GM12873 (cell line): ENCODE measurements around the gene GABRR3.
A peak's percentile ranks its signal among the peaks of the same experiment; 100 is the strongest.

Source experiments
- TF ChIP-seq, protein P1 (sequence below): IDR thresholded peaks from 2 replicates; pipeline ENCODE4 v1.5.1; 2012; ENCODE audit warnings: low read depth, mild to moderate bottlenecking, moderate library complexity, low read length, control low read depth; ENCODE audit not compliant: insufficient read depth; ENCODE audit errors: missing control alignments

Gene GABRR3

DNA sequence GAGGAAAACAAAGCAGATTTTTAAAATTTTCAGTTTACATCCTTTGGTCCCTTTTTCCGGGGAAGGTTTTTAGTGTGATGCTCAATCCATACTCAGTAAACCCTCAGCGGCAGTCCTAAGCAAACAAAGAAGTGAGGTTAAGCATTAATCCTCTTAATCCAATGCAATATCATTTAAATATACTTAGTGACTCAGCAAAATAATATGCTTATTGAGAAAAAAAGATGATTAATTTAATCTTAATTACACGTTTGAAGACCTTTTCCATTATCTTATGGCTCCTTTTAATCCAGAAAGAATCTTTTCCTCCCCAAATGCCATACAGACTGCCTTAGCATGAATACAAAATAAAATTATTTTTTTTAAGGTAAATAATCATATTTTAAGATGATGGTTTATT lies at the start of gene GABRR3:
TSS of gene GABRR3 (minus strand) at position 108 of the 400 bp plus-strand sequence. CDS start 328 bp downstream, outside the sequence.
- TF ChIP-seq, protein P1, sequence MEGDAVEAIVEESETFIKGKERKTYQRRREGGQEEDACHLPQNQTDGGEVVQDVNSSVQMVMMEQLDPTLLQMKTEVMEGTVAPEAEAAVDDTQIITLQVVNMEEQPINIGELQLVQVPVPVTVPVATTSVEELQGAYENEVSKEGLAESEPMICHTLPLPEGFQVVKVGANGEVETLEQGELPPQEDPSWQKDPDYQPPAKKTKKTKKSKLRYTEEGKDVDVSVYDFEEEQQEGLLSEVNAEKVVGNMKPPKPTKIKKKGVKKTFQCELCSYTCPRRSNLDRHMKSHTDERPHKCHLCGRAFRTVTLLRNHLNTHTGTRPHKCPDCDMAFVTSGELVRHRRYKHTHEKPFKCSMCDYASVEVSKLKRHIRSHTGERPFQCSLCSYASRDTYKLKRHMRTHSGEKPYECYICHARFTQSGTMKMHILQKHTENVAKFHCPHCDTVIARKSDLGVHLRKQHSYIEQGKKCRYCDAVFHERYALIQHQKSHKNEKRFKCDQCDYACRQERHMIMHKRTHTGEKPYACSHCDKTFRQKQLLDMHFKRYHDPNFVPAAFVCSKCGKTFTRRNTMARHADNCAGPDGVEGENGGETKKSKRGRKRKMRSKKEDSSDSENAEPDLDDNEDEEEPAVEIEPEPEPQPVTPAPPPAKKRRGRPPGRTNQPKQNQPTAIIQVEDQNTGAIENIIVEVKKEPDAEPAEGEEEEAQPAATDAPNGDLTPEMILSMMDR: no peak

DNA sequence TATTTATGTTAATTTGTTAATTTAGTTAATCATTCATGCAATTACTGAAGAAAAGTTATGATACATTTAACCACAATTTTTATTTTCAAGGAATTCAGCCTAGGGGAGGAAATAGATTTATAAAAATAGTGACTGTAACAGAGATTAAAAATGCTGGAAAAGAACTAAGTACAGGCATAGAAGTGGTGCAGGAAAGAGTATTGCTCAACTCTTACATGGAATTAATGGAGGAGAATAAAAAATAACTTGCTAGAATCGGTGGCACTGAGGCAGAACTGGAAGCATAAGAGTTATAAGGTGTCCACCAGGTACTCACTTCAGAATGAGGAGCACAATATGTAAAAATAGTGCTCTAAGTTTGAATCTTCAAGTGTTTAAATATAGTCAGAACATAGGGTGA lies 38.4 kb upstream of the GABRR3 start:
- TF ChIP-seq, protein P1: no peak

DNA sequence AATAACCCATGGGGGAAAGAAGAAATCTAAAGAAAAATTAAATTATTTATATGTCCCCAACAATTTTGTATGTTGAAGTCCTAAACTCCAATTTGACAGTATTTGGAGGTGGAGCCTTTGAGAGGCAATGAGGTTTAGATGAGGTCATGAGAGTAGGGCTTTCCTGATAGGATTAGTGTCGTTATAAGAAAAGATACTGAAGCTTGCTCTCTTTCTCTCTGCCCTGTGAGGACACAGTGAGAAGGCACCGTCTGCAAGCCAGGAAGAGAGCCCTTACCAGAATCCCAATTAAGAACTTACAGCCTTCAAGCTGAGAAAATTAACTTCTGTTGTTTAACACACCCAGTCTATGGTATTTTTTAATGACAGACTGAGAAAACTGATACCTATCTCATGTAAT lies 35.7 kb upstream of the GABRR3 start:
- TF ChIP-seq, protein P1: no peak

DNA sequence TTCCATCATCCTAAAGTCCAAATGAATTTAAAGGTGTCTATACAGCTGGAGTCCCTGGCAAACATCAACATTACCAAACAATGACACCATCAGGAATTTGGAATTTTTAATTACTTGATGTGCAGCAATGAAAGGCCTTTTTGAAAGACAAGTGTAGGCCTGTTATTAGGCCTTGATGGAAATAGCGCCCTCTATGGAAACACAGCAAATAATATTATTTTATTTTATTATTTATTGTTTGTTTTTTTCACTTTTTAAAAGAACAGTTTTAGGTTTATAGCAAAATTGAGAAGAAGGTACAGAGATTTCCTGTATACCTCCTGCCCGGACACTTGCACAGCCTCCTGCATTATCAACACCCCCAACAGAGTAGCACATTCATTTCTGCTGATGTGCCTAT lies 33.7 kb upstream of the GABRR3 start:
- TF ChIP-seq, protein P1: peak; percentile 20

DNA sequence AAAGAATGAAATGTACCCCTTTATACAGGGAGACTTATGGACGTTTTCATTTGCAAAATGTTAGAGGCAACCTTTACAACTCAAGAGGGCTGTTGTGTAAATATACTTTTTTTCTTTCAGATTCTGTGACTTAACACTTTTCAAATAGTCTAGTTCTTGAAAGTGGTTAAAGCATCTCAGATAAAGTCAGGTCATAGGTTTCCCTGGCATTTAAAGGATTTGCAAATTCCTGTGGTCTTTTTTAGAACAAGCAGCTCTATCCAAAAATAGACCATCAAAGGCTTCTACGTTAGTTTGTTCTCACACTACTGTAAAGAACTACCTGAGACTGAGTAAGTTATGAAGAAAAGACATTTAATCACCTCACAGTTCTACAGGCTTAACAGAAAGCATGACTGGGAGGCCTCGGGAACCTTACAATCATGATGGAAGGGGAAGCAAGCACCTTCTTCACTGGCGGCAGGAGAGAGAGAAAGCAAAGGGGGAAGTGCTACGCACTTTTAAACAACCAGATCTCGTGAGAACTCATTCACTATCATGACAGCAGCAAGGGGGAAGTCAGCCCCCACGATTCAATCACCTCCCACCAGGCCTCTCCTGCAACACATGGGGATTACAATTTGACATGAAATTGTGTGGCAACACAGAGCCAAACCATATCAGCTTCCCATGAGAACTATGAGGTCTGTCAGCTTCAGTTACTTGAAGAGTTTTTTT lies 23.3 kb upstream of the GABRR3 start:
- TF ChIP-seq, protein P1: no peak

DNA sequence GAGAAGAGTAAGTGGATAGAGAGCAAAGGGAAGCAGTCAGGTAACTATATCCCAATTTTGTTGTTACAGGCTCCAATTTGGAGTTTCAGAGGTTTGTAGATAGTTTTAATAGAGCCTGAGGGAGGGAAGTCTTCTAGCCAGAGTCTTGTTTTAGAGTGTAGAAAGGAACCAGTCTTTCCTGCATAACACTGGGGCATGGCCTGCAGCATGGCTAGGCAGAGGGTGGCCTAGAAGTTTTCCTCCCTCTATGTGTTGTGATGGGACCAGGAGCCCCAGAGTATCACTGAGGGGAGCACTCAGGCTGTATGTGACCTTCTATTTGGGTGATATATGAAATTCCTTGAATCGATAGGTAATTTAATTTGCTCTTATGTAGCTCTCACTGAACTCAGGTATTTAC lies 22.5 kb upstream of the GABRR3 start:
- TF ChIP-seq, protein P1: no peak

DNA sequence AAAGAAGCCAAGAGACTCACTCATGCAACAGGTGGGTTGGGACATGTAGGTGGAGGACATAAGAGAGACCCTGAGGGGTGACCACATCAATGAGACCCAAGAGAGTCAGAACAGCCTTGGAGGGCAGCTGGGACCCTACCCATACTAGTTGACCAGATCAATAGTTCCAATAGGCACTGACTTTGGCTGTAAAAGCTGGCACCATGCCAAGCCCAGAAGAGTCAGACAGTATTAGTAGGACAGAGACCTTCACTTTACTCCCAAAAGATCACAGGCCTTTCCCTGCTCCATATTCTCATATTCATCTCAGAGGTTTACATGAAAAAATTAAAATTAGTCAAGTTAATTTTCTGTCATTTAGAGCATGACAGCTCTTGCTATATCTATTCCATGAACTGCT lies 20.9 kb upstream of the GABRR3 start:
- TF ChIP-seq, protein P1: no peak
